Measurements from ENCODE around the gene MAP2K3.
"Not testable (repeated sequence)": the region's sequence is repeated elsewhere in the genome, so short reads cannot be mapped to it uniquely, and the experiment has no call there.

MAP2K3 gene

DNA sequence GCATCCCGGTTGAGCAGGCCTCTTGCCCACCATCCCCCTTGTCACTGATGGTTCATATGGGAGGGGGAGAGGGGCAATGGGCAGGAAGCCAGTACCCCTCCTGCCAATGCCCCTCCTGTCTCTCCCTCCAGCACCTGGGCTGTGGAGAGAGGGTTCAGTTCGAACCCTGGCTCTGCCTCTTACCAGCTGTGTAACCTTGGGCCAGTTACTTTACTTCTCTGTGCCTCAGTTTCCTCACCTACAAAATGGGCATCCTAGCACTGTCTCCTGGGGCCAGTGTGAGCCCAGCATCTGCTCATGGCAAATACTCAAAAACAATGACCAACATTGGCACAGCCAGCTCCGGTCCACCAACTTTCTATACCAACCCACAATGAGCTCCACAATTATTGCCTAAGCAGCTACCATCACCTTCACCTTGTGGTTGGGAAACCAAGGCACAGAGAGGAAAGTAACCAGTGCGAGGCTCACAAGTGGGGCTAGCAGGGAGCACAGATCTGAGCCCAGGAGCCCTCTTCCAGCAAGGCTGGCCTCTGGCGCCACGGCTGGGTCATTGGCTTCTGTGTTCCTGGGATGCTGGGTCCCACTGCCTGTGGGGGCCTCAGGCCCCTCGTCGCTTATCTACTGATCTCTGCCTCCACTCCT is 53.6 kb downstream of the MAP2K3 start:
- not testable (repeated sequence) for DNase-seq

DNA sequence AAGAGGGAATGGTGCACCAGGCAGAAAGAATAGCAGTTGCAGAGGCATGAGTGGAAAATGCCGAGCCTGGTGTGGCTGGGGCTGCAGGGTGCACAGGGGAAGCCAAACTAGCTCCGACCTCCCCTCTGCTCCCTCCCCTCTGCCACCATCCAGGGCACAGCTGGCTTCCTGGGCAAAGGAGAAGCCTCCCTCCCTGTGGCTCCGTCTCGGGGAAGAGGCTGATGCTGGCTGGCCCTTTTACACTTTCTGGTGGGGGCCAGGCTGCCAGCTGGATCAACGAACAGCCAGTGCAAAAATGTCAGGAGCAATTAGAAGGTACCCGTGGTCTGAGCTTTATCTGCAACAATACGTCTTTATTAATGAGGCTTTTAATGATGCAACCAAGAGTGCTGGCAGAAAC is 54.5 kb downstream of the MAP2K3 start:
- DNase-seq: no peak

DNA sequence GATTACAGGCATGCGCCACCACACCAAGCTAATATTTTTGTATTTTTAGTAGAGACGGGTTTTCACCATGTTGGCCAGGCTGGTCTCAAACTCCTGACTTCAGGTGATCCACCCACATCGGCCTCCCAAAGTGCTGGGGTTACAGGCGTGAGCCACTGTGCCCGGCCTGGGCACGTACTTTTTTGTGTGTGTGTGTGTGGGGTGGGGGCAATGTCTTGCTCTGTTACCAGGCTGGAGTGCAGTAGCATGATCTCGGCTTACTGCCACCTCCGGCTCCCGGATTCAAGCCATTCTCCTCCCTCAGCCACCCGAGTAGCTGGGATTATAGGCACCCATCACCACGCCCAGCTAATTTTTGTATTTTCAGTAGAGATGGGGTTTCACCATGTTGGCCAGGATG is 55.1 kb downstream of the MAP2K3 start:
- not testable (repeated sequence) for DNase-seq

DNA sequence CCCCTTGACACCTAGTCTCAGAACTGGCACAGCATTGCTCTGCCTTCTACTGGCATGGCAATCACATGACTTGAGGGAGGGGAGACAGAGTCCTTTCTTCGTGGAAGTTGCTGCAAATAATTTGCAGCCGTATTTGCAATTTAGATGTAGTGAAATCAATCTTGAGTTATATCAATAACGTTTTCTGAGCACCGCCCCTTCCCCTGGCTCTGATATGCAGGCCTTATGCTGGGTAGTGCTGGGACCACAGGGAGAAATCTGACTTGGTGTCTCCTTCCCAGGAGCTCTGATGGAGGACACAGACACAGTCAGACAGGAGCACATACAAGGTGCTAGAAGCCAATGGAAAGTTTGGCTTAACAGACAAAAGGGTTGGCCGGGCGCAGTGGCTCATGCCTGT is 55.9 kb downstream of the MAP2K3 start:
- DNase-seq: not testable (repeated sequence)

DNA sequence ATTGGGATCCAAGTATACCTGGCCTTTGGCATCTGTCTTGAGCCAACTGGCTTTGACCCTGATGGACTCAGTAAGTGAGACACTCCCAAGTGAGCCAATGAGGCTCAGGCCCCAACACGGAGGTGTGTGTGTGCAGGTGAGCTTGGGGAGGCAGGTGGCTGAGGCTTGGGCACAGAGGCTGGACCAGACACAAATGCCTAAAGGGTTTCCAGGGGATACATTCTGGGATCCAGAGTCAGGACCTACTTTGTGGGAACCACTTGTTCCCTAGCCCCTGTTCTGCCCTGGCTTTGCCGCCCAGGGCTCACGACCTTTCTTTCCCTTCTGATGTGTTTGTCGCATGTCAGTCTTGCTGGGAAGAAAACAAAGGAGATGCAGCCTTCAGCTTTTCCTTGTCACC is 56.8 kb downstream of the MAP2K3 start:
- DNase-seq: not testable (repeated sequence)

DNA sequence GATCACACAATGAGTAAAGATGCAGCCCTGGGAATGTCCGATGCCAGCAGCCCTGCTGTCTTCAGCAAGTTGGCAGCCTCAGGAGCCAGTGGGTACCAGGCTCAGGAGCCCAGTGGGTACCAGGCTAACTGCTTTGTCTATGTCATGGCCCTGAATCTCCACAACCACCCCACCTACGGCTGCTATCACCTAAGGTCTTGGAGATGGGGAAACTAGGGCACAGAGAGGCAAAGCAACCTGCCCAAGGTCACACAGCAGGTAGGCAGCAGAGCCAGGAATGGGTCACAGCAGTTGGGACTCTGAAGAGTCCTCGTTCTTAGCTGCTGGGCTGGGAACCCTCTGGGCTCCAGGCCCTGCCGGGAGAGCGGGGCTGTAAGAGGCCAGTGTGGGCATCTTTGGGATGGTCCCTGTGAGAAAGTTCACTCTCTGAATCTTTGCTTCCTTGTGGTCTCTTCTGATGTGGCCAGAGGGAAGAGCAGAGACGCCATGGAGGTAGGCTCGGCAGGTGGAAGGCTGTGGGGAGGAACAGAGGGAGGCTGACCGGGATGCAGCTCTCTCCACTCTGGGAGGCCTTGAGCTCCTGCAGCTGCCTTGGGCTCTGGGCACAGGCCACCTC is 57.5 kb downstream of the MAP2K3 start:
- DNase-seq: not testable (repeated sequence)

DNA sequence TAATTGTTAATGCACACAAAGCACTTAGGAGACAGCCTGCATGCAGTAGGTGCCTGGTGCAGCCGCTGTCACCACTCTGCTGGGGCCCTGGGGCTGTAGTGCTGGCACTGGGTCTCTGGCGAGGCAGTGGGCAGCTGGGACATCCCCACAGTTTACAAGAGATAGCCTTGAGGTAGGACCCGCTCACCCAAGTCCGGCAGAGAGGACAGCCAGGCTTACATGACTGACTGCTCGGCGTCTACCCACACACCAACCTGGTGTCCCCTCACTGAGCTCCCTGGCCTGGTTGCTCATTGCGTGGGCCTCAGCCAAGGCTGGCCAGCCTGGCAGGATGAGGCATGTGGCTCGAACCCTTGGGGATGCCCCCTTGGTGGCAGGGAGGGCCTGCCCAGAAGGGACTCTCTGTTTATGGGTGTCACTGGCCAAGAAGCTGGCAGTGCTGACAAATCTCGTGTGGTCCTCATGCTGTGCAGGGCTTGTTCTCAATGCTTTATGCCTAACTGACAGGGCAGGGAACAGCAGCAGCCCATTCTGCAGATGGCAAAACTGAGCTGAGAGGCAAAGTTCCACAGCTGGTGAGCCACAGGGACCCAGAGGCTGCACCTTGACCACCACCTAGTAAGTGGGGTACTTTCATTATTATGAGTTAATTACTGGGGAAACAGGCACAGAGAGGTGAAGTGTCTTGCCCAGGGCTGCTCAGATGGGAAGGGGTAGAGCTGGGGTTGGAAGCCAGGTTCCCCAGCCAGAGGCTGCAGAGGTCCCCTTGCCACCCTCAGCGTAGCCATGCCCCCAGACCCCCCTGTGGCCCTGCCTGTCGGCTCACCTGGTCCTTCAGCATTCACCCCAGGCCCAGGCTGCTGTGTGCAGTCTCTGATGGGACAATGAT is 58.8 kb downstream of the MAP2K3 start:
- DNase-seq: not testable (repeated sequence)

DNA sequence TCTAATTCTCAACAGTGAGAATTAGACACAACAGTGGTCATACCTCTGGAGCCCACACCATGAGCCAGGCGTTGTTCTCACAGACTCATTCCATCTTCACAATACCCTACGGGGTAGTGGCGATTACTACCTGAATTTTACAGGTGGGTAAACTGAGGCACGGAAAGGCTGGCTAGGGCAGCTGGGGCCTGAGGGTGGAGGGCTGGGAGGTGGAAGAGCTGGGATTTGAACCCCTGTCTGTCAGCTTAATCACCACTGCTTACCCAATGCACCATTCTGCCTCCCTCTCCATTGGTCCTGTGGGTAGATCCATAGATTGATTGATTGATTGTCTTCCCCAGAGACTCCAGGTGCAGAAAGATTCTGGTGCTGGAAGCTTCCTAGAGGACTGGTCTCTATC is 60.3 kb downstream of the MAP2K3 start:
- not testable (repeated sequence) for DNase-seq

DNA sequence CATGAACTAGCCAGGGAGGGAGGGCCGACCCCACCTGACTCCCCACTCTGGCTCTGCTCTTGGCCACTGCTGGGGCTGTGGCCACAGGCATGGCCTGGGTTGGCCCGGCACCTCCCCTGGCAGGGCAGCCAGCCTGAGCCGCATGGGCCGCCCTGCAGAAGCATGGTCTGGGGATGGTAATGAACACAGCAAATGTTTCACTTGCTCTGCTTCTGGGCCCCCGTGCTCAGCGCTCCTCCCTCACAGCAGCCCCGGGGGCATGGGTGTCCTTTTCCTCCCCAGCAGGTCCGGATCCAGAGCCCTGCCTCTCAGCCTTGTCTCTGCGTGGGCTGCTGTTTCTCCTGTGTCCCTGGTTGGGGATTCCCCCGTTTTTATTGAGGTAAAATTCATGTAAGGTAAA is 60.7 kb downstream of the MAP2K3 start:
- no peak for DNase-seq

DNA sequence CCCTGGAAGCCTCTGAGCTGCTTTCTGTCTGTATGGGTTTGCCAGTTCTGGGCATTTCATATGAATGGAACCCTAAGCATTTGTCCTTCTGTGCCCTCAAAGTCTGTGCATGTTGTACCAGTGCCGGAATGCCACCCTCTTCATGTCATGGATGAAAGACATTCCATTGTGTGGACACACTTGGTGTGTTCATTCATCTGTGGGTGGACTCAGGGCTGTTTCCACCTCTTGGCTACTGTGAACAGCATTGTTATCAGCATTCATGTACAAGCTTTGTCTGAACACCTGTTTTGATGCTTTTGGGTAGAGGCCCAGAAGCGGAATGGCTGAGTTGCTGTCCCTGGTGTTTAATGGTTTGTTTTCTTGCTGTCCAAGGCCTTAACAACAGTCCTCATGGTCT is 61.6 kb downstream of the MAP2K3 start:
- not testable (repeated sequence) for DNase-seq

DNA sequence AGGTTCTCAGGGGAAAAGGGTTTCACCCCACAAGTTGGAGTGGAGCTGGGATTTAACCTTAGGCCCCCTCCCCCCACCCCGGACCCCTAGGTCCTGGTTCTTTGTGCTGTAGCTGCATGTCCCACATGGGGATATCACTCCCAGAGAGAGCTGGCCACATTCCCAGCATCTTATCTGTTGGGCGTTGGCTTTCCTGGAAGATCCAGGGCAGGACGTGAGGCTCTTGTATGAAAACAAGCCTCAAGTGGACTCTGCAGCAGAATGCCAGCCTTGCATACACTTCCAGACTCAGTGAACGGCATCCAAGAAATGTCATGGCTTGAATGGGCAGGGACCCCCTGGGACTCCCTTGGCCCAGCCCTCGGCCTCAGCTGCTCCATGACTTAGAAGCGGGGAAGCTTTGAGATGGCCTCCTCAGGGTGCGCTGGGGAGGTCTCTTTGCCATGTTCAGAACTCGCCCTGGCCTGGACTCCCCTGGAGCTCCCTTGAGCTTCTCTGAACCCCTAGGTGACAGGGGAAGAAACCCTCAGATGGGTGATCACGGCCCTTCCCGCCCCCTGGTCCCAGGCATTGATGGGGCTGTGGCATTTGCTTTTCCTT is 62.2 kb downstream of the MAP2K3 start:
- not testable (repeated sequence) for DNase-seq

DNA sequence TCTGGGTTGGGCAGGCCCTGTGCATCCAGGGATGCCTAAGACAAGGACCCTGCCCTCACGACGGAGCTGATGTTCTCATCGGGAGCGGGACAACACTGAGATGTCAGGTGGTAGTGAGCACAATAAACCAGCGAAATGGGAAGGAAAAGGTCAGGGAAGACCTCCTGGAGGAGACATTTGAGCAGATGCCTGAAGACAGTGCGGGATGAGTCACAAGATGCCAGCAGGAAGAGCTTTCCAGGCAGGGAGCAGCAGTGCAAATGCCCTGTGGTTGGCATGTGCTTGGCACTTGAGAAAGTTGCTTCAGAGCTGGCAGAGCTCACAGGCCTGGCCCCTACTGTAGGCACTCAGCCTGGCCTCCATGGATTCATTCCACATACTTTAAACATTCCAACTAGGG is 63.1 kb downstream of the MAP2K3 start:
- not testable (repeated sequence) for DNase-seq

DNA sequence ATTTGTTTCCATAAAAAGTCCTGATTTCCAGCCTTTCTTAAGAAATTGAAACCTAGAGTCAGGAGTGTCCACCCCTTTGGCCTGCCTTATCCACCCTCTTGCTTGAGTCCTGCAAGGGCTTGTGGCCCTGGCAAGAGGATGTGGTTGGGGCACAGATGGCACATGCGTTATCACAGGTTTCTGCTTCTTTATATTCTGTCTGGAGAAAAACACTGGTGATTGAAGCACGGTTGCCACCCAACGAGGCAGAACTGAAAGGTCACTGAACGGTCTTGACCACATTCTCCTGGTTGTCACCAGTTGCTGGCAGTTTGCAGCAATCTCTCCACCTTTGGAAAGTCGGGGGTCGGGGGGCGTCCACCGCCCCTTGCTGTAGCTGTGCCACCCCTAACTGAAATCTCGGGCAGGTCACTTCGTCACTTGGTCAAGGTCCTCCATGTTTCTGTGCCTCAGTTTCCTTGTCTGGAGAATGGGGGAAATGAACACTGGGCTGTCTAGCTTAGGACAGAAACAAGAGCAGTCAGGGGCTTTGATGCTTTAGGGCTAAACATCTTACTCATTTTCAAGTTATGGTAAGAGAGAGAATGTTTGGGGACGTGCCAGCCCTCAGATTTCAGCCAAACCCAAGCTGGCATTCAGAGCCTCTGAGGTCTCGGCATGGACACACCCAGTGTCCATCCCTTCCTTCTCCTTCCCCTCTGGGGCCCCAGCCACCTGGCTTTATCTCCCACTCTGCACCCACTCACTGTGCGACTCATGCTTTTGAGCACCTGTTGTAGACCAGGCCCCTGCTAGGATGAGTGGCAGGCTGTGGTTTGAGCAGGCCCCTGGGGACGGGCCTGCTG is 63.8 kb downstream of the MAP2K3 start:
- DNase-seq: not testable (repeated sequence)

DNA sequence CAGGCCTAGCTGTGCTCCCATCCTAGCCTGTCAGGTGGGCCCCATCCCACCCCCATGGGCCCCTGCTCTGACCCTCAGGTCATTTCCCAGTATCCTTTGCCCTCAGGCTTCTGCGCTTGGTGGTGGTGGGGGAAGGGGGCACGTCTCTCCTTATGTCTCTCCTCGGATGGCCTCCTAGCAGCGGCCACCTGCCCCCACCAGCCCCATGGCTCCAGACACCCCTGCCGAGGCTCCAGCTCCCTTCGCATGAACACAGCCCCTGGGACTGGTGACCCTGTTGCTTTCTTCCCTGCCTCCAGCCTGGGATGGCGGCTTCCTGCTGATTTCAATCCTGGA is 64.4 kb downstream of the MAP2K3 start:
- not testable (repeated sequence) for DNase-seq

DNA sequence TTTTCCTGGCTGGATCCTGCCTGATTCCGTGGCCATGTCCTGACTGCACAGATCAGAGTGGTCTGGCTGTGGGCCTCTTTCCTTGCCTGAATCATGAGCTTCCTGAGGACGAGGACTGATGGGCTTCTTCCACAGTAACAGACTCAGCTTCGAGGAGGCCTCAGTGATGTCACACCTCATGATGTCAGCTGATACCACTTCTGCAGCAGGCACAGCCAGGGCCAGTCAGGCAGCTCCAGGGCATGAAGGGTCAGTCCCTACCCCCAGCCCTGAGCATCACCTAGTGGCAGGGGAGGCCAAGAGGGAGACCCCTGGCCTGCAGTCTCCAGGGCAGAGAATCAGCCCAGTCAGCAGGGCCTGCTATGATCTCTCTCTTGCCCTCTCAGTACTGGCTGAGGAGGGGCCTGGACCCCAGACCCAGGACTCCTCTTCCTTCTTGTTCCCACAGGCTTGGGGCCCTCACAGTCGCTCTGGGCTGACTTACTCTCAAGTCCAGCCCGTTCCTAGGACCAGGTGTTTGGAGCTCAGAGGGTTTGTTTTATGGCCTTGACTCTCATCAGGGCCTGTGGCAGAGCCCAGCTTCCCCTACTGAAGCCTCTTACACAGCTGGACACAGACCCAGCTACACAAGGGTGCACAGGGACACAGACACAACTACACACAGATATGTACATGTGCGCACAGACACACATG is 65.0 kb downstream of the MAP2K3 start:
- not testable (repeated sequence) for DNase-seq

DNA sequence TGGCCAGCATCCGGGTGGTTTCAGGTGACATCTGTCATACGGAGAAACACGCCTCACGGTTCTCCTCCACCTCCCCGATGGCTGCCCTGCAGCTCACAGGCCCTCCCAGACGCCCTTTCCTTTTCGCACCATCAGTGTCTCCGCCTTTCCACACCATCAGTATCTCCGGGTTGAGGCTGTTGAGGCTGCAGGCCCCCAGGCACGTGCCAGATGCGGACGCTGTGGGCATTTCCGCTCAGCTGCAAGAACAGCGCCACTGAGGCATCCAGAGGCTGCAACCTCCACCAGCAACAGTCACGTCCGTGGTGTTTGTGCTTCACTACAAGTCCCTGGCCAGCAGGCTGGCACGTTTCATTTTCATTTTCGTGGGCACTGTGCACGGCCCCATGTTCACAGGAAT is 66.0 kb downstream of the MAP2K3 start:
- DNase-seq: not testable (repeated sequence)

DNA sequence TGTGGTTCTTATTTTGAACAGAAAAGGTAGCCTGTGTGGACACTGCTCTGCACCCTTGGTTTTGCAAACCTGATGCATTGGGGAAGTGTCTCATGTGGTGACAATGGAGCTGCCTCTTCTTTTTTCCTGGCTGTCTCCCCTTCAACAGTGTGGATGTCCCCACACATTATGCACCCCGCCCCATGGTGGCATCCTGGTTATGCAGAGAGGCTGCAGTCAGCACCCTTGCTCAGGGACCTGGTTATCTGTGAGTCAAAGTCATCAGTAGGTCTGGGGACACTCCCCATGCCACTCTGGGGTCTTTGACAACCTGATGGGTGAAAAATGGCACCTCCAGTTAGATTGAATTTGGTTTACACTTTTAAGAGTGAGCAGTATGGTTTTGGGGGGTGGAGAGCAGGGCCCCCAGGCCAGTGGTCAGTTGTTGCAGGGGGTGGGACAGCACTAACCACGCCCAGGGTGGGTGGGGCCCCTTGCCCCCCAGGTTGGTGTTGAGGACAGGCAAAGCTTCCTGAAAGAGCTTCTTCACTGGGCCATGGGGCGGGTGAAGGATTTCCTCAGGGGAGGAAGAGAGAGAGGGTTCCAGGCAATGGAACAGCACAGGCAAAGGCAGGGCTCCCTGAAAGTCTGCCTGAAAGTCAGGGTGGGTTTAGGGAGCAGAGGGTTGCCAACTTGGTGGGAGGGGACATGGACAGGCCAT is 67.0 kb downstream of the MAP2K3 start:
- no peak for DNase-seq

DNA sequence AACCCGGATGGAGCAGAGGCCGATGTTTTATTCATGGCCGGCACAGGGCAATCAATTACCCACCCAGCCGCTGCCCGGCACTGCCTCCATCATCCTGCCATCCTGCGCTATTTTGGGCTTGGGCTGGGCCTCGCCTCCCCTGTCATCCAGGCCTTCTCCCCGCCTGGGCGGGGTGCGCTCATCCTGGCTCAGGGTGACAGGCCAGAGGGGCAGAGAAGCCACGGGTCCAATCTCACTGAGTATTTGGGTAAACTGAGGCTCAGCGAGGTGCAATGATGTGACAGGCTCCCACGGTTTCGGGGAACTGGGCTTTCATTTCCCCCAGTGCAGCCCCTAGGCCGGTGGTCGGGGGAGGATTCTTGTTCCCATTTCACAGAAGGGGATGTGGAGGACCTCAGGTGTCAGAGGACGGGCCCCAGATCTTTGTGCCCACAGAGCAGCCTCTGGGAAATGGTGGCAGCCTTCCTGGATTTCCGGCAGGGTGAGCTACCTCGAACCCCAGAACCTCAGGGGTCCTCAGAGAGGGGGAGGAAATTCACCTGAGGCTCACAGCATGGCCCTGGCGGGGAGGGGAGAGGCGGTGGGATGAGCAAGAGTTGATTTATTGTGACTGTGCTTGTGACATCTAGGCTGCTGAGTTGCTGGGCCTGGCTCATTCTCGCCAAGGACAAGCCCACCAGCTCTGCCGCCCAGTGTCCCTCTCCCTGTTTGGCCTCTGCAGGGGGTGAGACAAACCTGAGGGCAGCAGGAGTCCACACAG is 67.9 kb downstream of the MAP2K3 start:
- DNase-seq: no peak

DNA sequence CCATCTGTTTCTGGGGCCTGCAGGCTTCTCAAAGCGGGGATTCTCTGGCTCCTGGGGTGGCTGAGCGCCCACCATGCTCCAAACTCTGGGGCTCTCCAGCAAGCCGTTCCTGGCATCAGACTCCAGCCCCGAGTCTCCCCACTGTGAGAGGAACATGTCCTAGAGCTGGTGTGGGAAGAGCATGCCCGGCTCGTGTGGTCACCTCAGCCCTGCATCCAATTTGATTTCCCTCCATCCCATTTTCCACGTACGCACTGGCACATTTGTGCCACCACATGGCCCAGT is 68.4 kb downstream of the MAP2K3 start:
- no peak for DNase-seq

DNA sequence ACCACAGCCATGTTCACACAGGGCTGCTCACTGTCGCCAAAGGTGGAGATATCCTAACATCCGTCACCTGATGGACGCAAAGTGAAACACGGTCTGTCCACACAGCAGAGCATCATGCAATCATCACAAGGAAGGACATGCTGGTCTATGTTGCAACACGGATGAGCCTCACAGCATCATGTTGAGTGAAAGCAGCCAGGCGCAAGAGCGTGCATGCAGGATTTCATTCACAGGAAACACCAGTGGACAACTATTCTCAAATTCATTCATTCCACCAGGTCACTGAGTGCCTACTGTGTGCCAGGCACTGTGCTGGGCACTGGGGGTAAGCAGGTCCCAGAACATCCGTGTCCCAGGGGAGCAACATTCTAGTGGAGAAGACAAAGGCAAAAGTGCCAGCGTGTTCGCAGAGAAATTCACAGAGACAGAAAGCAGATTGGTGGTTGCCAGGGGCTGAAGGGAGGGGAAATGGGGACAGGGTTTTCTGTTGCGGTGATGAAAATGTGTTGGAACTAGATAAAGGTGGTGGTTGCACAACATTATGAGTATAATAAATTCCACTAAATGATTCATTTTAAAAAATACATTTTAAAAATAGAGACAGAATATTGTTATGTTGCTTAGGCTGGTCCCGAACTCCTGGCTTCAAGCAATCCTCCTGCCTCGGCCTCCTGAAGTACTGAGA is 69.0 kb downstream of the MAP2K3 start:
- no peak for DNase-seq
